Bronchial epithelial cell (primary cell): ENCODE results near the gene CIC. TPM values are rescaled to one million over a fixed set of nuclear protein-coding genes. Genes with fewer than 3 reads are reported as not detected.

ENCODE experiments used
- DNase-seq: peaks from one replicate; pipeline ENCODE4 v3.0.0-alpha.2; 2010; ENCODE audit warnings: low read depth
- FAIRE-seq: peaks from 2 replicates; lab custom pipeline; 2011; peaks lifted over from hg19 to GRCh38; lab: Jason Lieb, UNC
- H3K27me3 ChIP-seq: 2 replicates; pipeline ENCODE4 v1.5.1; 2011; ENCODE audit warnings: low read length; ENCODE audit not compliant: control insufficient read depth, insufficient read depth
- H3K36me3 ChIP-seq: 2 replicates; pipeline ENCODE4 v1.5.1; 2011; ENCODE audit warnings: low read length; ENCODE audit not compliant: control insufficient read depth, insufficient read depth
- H3K4me3 ChIP-seq: 2 replicates; pipeline ENCODE4 v1.5.1; 2011; ENCODE audit warnings: mild to moderate bottlenecking, low read depth, low read length, control low read depth
- CTCF ChIP-seq: IDR thresholded peaks from 2 replicates; pipeline ENCODE4 v1.5.1; 2011; ENCODE audit warnings: mild to moderate bottlenecking, moderate library complexity, low read length, control low read depth, inconsistent platforms; ENCODE audit not compliant: insufficient read depth, severe bottlenecking
- total RNA-seq: library from RNA; depleted of rRNA; stranded (reverse); fragments of >200 nt; gene quantifications from 2 replicates; pipeline ENCODE4 v1.2.1, GENCODE V29; 2014

The CIC gene
- total RNA-seq, 1 donor from 2014 or later, result 7.1 TPM

GRCh38 chr19:42226886-42227285 lies 42.2 kb upstream of the CIC start:
- Histone ChIP-seq H3K27me3 (no peaks in the 10 kb centered on the region), H3K4me3 (no peak overlapping the region), H3K36me3 (peaks cover 22% of the 10 kb centered on the region)
- FAIRE-seq, result no peak
- TF ChIP-seq CTCF, result no peak
- peak; percentile 74 for DNase-seq

GRCh38 chr19:42228641-42229040 lies 40.4 kb upstream of the CIC start:
- FAIRE-seq (no peak), DNase-seq (no peak)
- H3K27me3 ChIP-seq, result no peaks in the 10 kb centered on the region
- H3K36me3 ChIP-seq, result peaks cover 26% of the 10 kb centered on the region
- TF ChIP-seq CTCF, result no peak
- no peak overlapping the region for H3K4me3 ChIP-seq

GRCh38 chr19:42229301-42229854 lies 39.7 kb upstream of the CIC start:
- FAIRE-seq (no peak), DNase-seq (no peak)
- Histone ChIP-seq H3K36me3 (peaks cover 29% of the 10 kb centered on the region), H3K4me3 (no peak overlapping the region), H3K27me3 (no peaks in the 10 kb centered on the region)
- no peak for TF ChIP-seq CTCF

- H3K36me3 ChIP-seq, result peaks cover 31% of the 10 kb centered on the region
- H3K27me3 ChIP-seq, result no peaks in the 10 kb centered on the region
- DNase-seq (no peak), FAIRE-seq (peak; percentile 84)
- no peak overlapping the region for H3K4me3 ChIP-seq
- TF ChIP-seq CTCF, result no peak
Measured at GRCh38 chr19:42229855-42230351, 39.1 kb upstream of the CIC start.

- FAIRE-seq (no peak), DNase-seq (no peak)
- no peak overlapping the region for H3K4me3 ChIP-seq
- H3K36me3 ChIP-seq, result peaks cover 31% of the 10 kb centered on the region
- H3K27me3 ChIP-seq, result no peaks in the 10 kb centered on the region
- no peak for TF ChIP-seq CTCF
Measured at GRCh38 chr19:42230571-42230970, 38.5 kb upstream of the CIC start.

- DNase-seq (no peak), FAIRE-seq (no peak)
- no peak for TF ChIP-seq CTCF
- peaks cover 26% of the 10 kb centered on the region for H3K36me3 ChIP-seq
- H3K27me3 ChIP-seq, result no peaks in the 10 kb centered on the region
- H3K4me3 ChIP-seq, result no peak overlapping the region
Measured at GRCh38 chr19:42232435-42232834, 36.6 kb upstream of the CIC start.
